Measurements from ENCODE around the gene CLPTM1.
A peak's percentile ranks its signal among the peaks of the same experiment; 100 is the strongest.
"Not testable (repeated sequence)": the region's sequence is repeated elsewhere in the genome, so short reads cannot be mapped to it uniquely, and the experiment has no call there.

Gene CLPTM1, protein sequence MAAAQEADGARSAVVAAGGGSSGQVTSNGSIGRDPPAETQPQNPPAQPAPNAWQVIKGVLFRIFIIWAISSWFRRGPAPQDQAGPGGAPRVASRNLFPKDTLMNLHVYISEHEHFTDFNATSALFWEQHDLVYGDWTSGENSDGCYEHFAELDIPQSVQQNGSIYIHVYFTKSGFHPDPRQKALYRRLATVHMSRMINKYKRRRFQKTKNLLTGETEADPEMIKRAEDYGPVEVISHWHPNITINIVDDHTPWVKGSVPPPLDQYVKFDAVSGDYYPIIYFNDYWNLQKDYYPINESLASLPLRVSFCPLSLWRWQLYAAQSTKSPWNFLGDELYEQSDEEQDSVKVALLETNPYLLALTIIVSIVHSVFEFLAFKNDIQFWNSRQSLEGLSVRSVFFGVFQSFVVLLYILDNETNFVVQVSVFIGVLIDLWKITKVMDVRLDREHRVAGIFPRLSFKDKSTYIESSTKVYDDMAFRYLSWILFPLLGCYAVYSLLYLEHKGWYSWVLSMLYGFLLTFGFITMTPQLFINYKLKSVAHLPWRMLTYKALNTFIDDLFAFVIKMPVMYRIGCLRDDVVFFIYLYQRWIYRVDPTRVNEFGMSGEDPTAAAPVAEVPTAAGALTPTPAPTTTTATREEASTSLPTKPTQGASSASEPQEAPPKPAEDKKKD

GRCh38 chr19:44954649-44955504 is at the start of gene CLPTM1:
CLPTM1 (plus strand) TSS chr19:44955380; CDS start chr19:44955396, 16 bp downstream.
- DNase-seq (ENCODE audit: low spot score) = peak; percentile 97

DNA sequence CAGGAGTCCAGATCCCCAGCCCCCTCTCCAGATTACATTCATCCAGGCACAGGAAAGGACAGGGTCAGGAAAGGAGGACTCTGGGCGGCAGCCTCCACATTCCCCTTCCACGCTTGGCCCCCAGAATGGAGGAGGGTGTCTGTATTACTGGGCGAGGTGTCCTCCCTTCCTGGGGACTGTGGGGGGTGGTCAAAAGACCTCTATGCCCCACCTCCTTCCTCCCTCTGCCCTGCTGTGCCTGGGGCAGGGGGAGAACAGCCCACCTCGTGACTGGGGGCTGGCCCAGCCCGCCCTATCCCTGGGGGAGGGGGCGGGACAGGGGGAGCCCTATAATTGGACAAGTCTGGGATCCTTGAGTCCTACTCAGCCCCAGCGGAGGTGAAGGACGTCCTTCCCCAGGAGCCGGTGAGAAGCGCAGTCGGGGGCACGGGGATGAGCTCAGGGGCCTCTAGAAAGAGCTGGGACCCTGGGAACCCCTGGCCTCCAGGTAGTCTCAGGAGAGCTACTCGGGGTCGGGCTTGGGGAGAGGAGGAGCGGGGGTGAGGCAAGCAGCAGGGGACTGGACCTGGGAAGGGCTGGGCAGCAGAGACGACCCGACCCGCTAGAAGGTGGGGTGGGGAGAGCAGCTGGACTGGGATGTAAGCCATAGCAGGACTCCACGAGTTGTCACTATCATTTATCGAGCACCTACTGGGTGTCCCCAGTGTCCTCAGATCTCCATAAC is 49.6 kb upstream of the CLPTM1 start, which contains the start of gene APOE:
TSS of gene APOE (plus strand) at position 360 of the 724 bp plus-strand sequence. CDS start 829 bp downstream, outside the sequence.
- no peak for DNase-seq (ENCODE audit: low spot score)

- DNase-seq (ENCODE audit: low spot score) = no peak
These were observed 47.6 kb upstream of the CLPTM1 start for GRCh38 chr19:44907613-44908012.

DNA sequence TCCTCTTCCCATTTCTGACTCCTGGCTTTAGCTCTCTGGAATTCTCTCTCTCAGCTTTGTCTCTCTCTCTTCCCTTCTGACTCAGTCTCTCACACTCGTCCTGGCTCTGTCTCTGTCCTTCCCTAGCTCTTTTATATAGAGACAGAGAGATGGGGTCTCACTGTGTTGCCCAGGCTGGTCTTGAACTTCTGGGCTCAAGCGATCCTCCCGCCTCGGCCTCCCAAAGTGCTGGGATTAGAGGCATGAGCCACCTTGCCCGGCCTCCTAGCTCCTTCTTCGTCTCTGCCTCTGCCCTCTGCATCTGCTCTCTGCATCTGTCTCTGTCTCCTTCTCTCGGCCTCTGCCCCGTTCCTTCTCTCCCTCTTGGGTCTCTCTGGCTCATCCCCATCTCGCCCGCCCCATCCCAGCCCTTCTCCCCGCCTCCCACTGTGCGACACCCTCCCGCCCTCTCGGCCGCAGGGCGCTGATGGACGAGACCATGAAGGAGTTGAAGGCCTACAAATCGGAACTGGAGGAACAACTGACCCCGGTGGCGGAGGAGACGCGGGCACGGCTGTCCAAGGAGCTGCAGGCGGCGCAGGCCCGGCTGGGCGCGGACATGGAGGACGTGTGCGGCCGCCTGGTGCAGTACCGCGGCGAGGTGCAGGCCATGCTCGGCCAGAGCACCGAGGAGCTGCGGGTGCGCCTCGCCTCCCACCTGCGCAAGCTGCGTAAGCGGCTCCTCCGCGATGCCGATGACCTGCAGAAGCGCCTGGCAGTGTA is 46.9 kb upstream of the CLPTM1 start:
- DNase-seq (ENCODE audit: low spot score) = no peak

GRCh38 chr19:44908836-44909261 is 46.3 kb upstream of the CLPTM1 start:
- no peak for DNase-seq (ENCODE audit: low spot score)

- DNase-seq (ENCODE audit: low spot score) = no peak
These were observed 45.4 kb upstream of the CLPTM1 start for GRCh38 chr19:44909775-44910174.

DNA sequence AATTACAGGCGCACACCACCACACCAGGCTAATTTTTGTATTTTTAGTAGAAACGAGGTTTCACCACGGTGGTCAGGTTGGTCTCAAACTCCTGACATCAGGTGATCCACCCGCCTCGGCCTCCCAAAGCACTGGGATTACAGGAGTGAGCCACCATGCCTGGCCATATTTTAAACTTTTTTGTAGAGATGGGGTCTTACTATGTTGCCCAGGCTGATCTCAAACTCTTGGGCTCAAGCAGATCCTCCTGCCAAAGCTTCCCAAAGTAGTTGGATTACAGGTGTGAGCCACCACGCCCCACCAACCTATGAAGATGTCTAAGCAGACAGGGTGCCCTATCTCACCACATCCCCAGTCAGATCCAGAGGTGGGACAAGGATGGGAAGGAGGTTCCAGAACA is 43.3 kb upstream of the CLPTM1 start:
- DNase-seq (ENCODE audit: low spot score) = not testable (repeated sequence)

GRCh38 chr19:44912854-44913253 is 42.3 kb upstream of the CLPTM1 start:
- no peak for DNase-seq (ENCODE audit: low spot score)

- not testable (repeated sequence) for DNase-seq (ENCODE audit: low spot score)
These were observed 41.4 kb upstream of the CLPTM1 start for GRCh38 chr19:44913512-44914432.

DNA sequence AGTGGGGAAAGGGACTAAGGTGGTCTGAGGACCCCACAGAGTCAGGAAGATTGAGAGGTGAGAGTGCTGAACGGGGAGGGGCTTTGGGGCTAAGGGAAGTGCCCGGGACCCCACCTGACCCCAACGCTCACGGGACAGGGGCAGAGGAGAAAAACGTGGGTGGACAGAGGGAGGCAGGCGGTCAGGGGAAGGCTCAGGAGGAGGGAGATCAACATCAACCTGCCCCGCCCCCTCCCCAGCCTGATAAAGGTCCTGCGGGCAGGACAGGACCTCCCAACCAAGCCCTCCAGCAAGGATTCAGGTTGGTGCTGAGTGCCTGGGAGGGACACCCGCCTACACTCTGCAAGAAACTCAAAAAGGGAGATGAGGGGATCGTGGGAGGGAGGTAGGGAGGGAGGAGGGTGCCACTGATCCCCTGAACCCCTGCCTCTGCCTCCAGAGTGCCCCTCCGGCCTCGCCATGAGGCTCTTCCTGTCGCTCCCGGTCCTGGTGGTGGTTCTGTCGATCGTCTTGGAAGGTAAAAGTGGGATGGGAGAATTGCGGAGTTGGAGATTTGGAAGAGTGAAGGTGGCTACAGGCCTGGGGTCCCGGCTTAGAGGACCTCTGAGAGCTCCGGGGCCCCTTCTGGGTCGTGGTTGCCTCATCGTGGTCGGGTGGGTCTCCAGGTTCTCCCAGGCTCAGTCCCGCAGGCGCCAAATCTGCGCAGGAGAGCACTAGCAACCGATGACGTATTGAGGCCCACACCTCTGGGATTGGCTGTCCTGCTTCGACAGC is 40.6 kb upstream of the CLPTM1 start, which contains the start of gene APOC1:
TSS of gene APOC1 (plus strand) at position 176 of the 774 bp plus-strand sequence. CDS start at position 460, 284 bp downstream.
- DNase-seq (ENCODE audit: low spot score) = peak; percentile 89

DNA sequence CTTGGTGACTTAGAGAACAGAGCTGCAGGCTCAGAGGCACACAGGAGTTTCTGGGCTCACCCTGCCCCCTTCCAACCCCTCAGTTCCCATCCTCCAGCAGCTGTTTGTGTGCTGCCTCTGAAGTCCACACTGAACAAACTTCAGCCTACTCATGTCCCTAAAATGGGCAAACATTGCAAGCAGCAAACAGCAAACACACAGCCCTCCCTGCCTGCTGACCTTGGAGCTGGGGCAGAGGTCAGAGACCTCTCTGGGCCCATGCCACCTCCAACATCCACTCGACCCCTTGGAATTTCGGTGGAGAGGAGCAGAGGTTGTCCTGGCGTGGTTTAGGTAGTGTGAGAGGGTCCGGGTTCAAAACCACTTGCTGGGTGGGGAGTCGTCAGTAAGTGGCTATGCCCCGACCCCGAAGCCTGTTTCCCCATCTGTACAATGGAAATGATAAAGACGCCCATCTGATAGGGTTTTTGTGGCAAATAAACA is 30.9 kb upstream of the CLPTM1 start:
- no peak for DNase-seq (ENCODE audit: low spot score)

DNA sequence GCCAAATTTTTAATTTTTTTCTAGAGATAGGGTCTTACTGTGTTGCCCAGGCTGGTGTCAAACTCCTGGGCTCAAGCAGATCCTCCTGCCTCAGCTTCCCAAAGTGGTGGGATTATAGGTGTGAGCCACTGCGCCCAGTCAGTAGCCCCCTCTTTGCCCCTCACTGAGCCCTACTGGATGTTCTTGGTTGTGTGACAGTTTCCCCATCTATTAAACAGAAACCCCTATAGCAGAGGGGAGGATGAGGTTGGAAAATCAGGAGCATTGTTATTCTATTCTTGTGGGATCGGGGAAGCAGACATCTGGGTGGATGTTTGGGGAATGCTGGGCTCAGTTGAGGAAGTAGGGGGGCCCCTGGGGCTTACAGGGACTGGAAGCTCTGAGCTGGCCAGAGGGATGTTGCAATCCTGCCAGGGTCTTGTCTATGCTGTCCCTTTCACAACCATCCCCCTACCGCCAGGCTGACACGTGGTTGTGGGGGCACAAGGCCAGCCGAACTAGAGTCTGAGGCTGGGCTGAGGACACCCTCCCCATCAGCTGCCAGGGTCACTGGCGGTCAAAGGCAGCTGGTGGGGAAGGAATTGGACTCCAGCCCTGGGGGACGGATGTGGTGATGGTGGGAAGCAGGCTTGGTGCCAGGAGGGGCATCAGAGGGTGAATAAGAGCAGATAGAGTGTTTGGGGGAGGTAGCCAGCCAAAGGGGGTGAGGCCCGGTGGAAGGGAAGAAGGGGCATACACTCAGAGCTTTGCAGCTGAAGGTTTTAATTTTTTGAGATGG is 29.9 kb upstream of the CLPTM1 start:
- no peak for DNase-seq (ENCODE audit: low spot score)

DNA sequence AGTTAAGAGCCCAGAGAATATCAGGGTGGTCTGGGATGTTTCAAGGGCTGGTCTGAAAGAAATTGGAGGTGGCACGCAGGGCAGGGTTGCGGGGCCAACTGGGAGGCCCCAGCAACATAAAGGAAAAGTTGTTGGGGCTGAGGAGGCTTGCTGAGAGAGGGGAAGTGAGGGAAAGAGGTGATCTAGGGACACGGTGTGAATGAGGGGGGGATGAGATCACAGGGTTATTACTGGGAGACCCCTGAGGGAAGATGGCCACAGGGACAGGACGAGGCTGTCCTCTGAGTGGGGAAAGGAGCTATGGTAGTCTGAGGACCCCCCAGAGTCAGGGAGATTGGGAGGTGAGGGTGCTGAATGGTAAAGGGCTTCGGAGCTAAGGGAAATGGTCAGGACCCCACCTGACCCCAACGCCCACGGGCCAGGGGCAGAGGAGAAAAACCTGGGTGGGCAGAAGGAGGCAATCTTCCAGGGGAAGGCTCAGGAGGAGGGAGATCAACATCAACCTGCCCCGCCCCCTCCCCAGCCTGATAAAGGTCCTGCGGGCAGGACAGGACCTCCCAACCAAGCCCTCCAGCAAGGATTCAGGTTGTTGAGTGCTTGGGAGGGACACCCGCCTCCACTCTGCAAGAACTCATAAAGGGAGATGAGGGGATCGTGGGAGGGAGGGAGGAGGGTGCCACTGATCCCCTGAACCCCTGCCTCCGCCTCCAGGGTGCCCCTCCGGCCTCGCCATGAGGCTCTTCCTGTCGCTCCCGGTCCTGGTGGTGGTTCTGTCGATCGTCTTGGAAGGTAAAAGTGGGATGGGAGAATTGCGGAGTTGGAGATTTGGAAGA is 28.7 kb upstream of the CLPTM1 start:
- not testable (repeated sequence) for DNase-seq (ENCODE audit: low spot score)

DNA sequence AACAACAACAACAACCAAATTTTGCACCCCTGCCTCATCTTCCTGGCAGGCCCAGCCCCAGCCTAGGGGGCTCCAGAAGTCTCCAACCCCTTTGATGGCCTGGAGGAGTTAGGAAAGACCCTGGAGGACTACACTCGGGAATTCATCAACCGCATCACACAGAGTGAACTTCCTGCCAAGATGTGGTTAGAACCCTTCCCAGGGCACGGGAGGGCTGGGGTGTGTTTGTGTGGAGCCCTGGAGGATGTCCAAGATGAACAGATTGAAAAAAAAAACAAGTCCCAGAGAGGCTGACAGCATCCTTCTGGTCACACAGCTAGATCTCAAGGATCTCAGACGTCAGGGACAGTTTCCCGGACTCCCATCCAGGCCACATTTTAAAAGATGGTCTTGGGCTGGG is 27.4 kb upstream of the CLPTM1 start:
- DNase-seq (ENCODE audit: low spot score) = no peak

DNA sequence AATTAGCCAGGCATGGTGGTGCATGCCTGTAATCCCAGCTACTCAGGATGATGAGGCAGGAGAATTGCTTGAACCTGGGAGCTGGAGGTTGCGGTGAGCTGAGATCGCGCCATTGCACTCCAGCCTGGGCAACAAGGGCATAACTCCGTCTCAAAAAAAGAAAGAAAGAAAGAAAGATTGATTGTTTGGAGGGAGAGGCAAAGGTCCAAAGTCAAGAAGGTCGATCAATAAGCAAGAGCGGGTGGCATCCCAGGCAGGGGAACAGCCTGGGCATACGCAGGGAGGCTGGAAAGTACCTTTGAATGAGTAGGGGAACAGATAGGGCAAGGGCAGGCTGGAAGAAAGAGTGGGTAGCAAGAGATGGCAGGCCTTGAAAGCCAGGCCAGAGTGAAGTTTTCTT is 25.1 kb upstream of the CLPTM1 start:
- DNase-seq (ENCODE audit: low spot score) = no peak

GRCh38 chr19:44931541-44931940 is 23.6 kb upstream of the CLPTM1 start:
- DNase-seq (ENCODE audit: low spot score) = no peak

DNA sequence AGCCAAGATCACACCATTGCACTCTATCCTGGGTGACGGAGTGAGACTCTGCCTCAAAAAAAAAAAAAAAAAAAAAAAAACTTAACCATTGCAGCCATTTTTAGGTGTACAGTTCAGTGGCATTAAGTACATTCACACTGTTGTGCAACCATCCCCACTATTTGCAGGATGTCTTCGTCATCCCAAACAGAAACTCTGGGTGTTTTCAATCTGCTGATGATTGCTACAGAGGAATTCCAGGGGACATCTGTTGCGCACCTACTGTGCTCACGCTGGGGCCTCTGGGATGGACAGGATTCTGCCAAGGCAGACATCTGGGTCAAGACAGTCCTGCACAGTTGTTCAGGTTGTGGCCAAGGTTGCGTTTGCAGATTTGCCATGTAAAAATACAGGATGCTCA is 15.5 kb upstream of the CLPTM1 start:
- no peak for DNase-seq (ENCODE audit: low spot score)

Measured in RKO (cell line).